SH-SY5Y (cell line): ENCODE measurements around the gene TRPV6.

Experiments used
- GATA2 ChIP-seq: IDR thresholded peaks from 2 replicates; pipeline ENCODE4 v1.6.1; 2011; ENCODE audit warnings: mild to moderate bottlenecking, low read depth, low read length
- GATA3 ChIP-seq: IDR thresholded peaks from 2 replicates; pipeline ENCODE4 v1.6.1; 2011; ENCODE audit warnings: low read depth, mild to moderate bottlenecking, low read length, moderate library complexity

DNA sequence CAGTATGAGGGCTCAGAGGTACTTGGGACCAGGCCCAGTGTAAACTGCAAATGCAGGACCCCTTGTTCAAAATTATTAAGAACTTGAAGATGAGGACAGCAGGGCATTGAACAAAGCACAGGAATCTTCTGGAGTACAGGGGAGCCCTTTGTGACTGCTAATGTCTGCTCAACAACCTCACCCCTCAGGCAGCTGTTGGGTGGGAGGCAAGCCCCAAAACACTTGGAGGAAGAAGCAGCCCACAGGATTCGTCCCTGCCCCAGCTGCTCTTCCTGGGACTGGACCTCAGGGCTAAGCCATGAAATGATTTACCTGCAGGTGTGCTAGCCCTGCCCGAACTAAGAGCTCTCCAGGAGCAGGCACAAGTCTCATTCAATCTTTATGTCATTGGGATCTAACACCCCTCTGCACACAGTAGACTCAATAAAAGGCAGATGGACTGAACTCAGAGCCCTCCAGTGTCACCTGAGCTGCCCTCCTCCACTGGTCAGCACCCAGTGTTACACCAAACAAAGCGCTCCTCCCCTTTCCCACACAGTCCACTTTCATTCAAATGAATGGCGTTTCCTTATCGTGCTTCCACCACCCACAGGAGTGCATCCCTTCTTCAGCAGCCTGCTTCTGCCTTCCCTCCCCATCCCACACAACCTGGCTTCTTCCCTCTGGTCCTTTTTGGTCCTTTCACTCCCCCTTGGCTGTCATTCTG, 47.0 kb upstream of the TRPV6 start:
- no peak for TF ChIP-seq GATA2
- no peak for TF ChIP-seq GATA3
